ENCODE results near the gene MTIF3. TPM values are rescaled to one million over a fixed set of nuclear protein-coding genes. Genes with fewer than 3 reads are reported as not detected.

Gene MTIF3
- total RNA-seq, 1 donor from 2014 or later, result 89.3 TPM

- no peak for DNase-seq (ENCODE audit: low read depth)
Observed at GRCh38 chr13:27461940-27462584, 11.7 kb upstream of the MTIF3 start.

- DNase-seq (ENCODE audit: low read depth), result no peak
Observed at GRCh38 chr13:27455331-27455855, 5.0 kb upstream of the MTIF3 start.

GRCh38 chr13:27450921-27451471, 632 bp upstream of the MTIF3 start:
- DNase-seq (ENCODE audit: low read depth), result peak; percentile 40

GRCh38 chr13:27449081-27449603, 1.2 kb downstream of the MTIF3 start:
- peak; percentile 5 for DNase-seq (ENCODE audit: low read depth)

GRCh38 chr13:27448308-27448707, 2.1 kb downstream of the MTIF3 start:
- DNase-seq (ENCODE audit: low read depth), result no peak

GRCh38 chr13:27446986-27447583, 3.3 kb downstream of the MTIF3 start:
- no peak for DNase-seq (ENCODE audit: low read depth)

GRCh38 chr13:27442797-27443196, 7.6 kb downstream of the MTIF3 start:
- DNase-seq (ENCODE audit: low read depth), result no peak

- DNase-seq (ENCODE audit: low read depth), result no peak
Observed at GRCh38 chr13:27442071-27442647, 8.2 kb downstream of the MTIF3 start.

GRCh38 chr13:27440408-27440807, 10.0 kb downstream of the MTIF3 start:
- DNase-seq (ENCODE audit: low read depth), result no peak

- no peak for DNase-seq (ENCODE audit: low read depth)
Observed at GRCh38 chr13:27437126-27437525, 13.2 kb downstream of the MTIF3 start.

- DNase-seq (ENCODE audit: low read depth), result no peak
Observed at GRCh38 chr13:27432611-27433210, 17.7 kb downstream of the MTIF3 start.

- DNase-seq (ENCODE audit: low read depth), result no peak
Observed at GRCh38 chr13:27432180-27432579, 18.2 kb downstream of the MTIF3 start.

GRCh38 chr13:27428160-27428559, 22.2 kb downstream of the MTIF3 start:
- no peak for DNase-seq (ENCODE audit: low read depth)

- DNase-seq (ENCODE audit: low read depth), result no peak
Observed at GRCh38 chr13:27427641-27428040, 22.7 kb downstream of the MTIF3 start.

- peak; percentile 87 for DNase-seq (ENCODE audit: low read depth)
Observed at GRCh38 chr13:27425918-27426630, 24.3 kb downstream of the MTIF3 start.

- no peak for DNase-seq (ENCODE audit: low read depth)
Observed at GRCh38 chr13:27425158-27425917, 25.0 kb downstream of the MTIF3 start.

GRCh38 chr13:27424246-27425157, 25.9 kb downstream of the MTIF3 start, which contains the start of gene GTF3A:
TSS of gene GTF3A (plus strand) at chr13:27424619.
- DNase-seq (ENCODE audit: low read depth), result peak; percentile 86

GRCh38 chr13:27423333-27423732, 27.0 kb downstream of the MTIF3 start:
- no peak for DNase-seq (ENCODE audit: low read depth)
